ENCODE data around the gene RBPJL. TPM values are rescaled to one million over a fixed set of nuclear protein-coding genes. Genes with fewer than 3 reads are reported as not detected.

The RBPJL gene
- total RNA-seq, 1 donor from 2014 or later, result not detected

- Mint-ChIP-seq H3K4me3 (peak overlapping the region; percentile 27), H3K27ac (ENCODE audit: unreplicated experiment) (no peak overlapping the region), H3K9me3 (no peaks in the 10 kb centered on the region), H3K27me3 (ENCODE audit: low read depth) (no peaks in the 10 kb centered on the region), H3K36me3 (ENCODE audit: low read depth) (no peaks in the 10 kb centered on the region), H3K4me1 (peaks cover 30% of the 10 kb centered on the region)
- no peak for DNase-seq (ENCODE audit: low read depth, low spot score)
- TF ChIP-seq, protein P1, sequence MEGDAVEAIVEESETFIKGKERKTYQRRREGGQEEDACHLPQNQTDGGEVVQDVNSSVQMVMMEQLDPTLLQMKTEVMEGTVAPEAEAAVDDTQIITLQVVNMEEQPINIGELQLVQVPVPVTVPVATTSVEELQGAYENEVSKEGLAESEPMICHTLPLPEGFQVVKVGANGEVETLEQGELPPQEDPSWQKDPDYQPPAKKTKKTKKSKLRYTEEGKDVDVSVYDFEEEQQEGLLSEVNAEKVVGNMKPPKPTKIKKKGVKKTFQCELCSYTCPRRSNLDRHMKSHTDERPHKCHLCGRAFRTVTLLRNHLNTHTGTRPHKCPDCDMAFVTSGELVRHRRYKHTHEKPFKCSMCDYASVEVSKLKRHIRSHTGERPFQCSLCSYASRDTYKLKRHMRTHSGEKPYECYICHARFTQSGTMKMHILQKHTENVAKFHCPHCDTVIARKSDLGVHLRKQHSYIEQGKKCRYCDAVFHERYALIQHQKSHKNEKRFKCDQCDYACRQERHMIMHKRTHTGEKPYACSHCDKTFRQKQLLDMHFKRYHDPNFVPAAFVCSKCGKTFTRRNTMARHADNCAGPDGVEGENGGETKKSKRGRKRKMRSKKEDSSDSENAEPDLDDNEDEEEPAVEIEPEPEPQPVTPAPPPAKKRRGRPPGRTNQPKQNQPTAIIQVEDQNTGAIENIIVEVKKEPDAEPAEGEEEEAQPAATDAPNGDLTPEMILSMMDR (conservative IDR thresholded peaks at IDR 0.05), result no peak
These were observed 34.3 kb downstream of the RBPJL start for GRCh38 chr20:45340951-45341350.

GRCh38 chr20:45341579-45341938 is 34.9 kb downstream of the RBPJL start:
- Mint-ChIP-seq H3K4me1 (peaks cover 32% of the 10 kb centered on the region), H3K4me3 (no peak overlapping the region), H3K9me3 (no peaks in the 10 kb centered on the region), H3K36me3 (ENCODE audit: low read depth) (no peaks in the 10 kb centered on the region), H3K27me3 (ENCODE audit: low read depth) (no peaks in the 10 kb centered on the region), H3K27ac (ENCODE audit: unreplicated experiment) (no peak overlapping the region)
- DNase-seq (ENCODE audit: low read depth, low spot score), result no peak
- TF ChIP-seq, protein P1 (conservative IDR thresholded peaks at IDR 0.05), result no peak

DNA sequence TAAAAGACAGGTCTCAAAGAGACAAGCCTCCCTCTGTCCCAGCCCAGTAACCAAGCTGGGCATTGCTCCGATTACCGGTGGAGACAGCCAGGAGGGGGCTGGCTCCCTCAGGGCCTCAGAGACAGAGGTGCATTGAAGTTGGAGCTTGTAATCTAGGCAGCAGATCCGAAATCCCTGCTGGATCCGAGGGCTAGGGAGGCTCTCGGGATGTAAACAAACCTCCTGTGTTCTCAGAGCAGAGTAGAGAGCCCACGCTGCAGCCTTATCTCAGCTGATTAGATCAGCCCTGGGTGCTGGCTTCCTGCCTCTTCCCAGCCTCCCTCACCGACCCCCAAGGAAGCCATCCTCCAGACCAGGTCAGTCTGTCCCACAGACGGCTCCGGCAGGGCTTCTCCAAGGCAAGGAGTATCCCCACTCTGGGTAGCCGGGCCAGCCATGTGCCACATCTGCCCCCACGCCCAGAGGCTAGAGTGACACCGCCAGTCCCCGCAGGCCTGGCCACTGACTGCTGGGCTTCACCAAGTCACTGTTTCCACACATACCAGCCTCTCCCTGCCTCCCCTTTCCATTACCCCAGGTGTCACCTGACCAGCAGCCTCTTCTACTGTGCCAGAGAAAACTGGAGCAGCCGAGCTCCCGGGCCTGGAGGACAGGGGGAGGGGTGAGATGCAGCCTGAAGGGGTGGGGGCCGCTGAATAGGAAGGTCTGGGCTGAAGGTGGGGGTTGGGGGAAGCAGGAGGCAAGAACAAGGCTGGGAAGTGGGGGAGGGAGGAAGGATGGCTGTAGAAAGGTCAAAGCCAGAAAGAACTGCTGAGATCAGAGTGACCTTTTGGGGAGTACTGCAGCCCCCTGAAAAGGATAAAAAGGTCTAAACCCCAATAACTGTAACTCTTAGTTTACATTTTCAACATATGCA is 35.6 kb downstream of the RBPJL start:
- no peak overlapping the region for H3K4me3 Mint-ChIP-seq
- no peaks in the 10 kb centered on the region for H3K9me3 Mint-ChIP-seq
- TF ChIP-seq, protein P1 (conservative IDR thresholded peaks at IDR 0.05), result no peak
- DNase-seq (ENCODE audit: low read depth, low spot score), result no peak
- peak overlapping the region; percentile 27 for H3K27ac Mint-ChIP-seq (ENCODE audit: unreplicated experiment)
- H3K4me1 Mint-ChIP-seq, result peaks cover 39% of the 10 kb centered on the region
- no peaks in the 10 kb centered on the region for H3K36me3 Mint-ChIP-seq (ENCODE audit: low read depth)
- H3K27me3 Mint-ChIP-seq (ENCODE audit: low read depth), result peaks cover 3% of the 10 kb centered on the region

- Mint-ChIP-seq H3K9me3 (no peaks in the 10 kb centered on the region), H3K27ac (ENCODE audit: unreplicated experiment) (no peak overlapping the region), H3K4me1 (peaks cover 45% of the 10 kb centered on the region), H3K27me3 (ENCODE audit: low read depth) (peaks cover 9% of the 10 kb centered on the region), H3K36me3 (ENCODE audit: low read depth) (no peaks in the 10 kb centered on the region), H3K4me3 (no peak overlapping the region)
- TF ChIP-seq, protein P1 (conservative IDR thresholded peaks at IDR 0.05), result no peak
- no peak for DNase-seq (ENCODE audit: low read depth, low spot score)
These were observed 36.4 kb downstream of the RBPJL start for GRCh38 chr20:45342855-45343531.

DNA sequence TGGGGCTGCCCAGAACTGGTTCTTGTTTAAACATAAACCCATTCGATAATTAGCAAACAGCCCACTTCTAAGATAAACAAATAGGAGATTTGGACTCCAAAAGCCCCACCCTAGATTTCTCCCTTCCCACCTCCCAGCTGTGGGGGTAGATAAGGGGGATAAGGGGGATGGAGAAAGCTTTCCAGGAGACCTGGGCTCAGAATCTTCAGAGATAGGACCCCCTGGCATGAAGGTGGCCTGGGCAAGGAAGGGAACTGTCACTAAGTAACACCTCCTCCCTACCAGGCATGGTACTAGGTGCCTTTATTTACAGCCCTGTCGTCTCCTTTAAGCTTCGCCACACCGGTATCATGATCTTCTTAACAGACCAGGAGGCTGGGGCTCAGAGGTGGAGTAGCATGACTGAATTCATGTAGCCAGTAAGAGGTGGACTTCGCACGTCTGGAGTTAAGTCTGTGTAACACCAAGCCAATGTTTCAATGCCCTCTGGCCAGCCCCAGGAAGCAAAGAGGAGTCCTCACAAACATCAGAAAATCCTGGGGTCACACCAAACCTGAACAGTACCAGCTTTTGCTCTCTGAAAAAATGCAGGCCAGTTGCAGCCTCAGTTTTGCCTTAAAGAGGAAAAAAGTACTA is 37.0 kb downstream of the RBPJL start:
- H3K4me1 Mint-ChIP-seq, result peaks cover 45% of the 10 kb centered on the region
- H3K27me3 Mint-ChIP-seq (ENCODE audit: low read depth), result peaks cover 9% of the 10 kb centered on the region
- TF ChIP-seq, protein P1 (conservative IDR thresholded peaks at IDR 0.05), result no peak
- no peaks in the 10 kb centered on the region for H3K9me3 Mint-ChIP-seq
- H3K4me3 Mint-ChIP-seq, result no peak overlapping the region
- DNase-seq (ENCODE audit: low read depth, low spot score), result no peak
- H3K36me3 Mint-ChIP-seq (ENCODE audit: low read depth), result no peaks in the 10 kb centered on the region
- H3K27ac Mint-ChIP-seq (ENCODE audit: unreplicated experiment), result no peak overlapping the region
